Activated naive CD8-positive, alpha-beta T cell treated with anti-CD3 and anti-CD28 coated beads, Interleukin-2, amount 50 U/mL, for 16 hours (primary cell): ENCODE measurements around the gene PHLPP1.
"Not testable (repeated sequence)": the region's sequence is repeated elsewhere in the genome, so short reads cannot be mapped to it uniquely, and the experiment has no call there.

ENCODE experiments used
- DNase-seq: peaks from one replicate; pipeline ENCODE4 v3.0.0-alpha.2; 2020; ENCODE audit warnings: low read depth, low spot score

Gene PHLPP1

GRCh38 chr18:62883937-62884735 lies 168.8 kb downstream of the PHLPP1 start:
- DNase-seq = no peak

GRCh38 chr18:62885804-62886203 lies 170.5 kb downstream of the PHLPP1 start:
- DNase-seq = no peak

- no peak for DNase-seq
These were observed 179.5 kb downstream of the PHLPP1 start for GRCh38 chr18:62894681-62895390.

- DNase-seq = no peak
These were observed 181.8 kb downstream of the PHLPP1 start for GRCh38 chr18:62897153-62897552.

- DNase-seq = no peak
These were observed 183.0 kb downstream of the PHLPP1 start for GRCh38 chr18:62898359-62898758.

GRCh38 chr18:62899534-62899933 lies 184.2 kb downstream of the PHLPP1 start:
- DNase-seq = no peak

GRCh38 chr18:62900132-62900883 lies 185.0 kb downstream of the PHLPP1 start:
- DNase-seq = no peak

- DNase-seq = no peak
These were observed 187.4 kb downstream of the PHLPP1 start for GRCh38 chr18:62902776-62903175.

- no peak for DNase-seq
These were observed 189.3 kb downstream of the PHLPP1 start for GRCh38 chr18:62904396-62905285.

GRCh38 chr18:62912885-62913284 lies 197.5 kb downstream of the PHLPP1 start:
- DNase-seq = no peak

GRCh38 chr18:62913824-62914223 lies 198.5 kb downstream of the PHLPP1 start:
- not testable (repeated sequence) for DNase-seq

- DNase-seq = no peak
These were observed 199.6 kb downstream of the PHLPP1 start for GRCh38 chr18:62914871-62915392.

- no peak for DNase-seq
These were observed 203.0 kb downstream of the PHLPP1 start for GRCh38 chr18:62918361-62918760.

- no peak for DNase-seq
These were observed 203.9 kb downstream of the PHLPP1 start for GRCh38 chr18:62919109-62919838.

GRCh38 chr18:62925031-62925688 lies 209.8 kb downstream of the PHLPP1 start:
- no peak for DNase-seq

- no peak for DNase-seq
These were observed 213.0 kb downstream of the PHLPP1 start for GRCh38 chr18:62928326-62928725.

GRCh38 chr18:62933261-62933887 lies 218.0 kb downstream of the PHLPP1 start:
- DNase-seq = no peak

GRCh38 chr18:62935994-62936393 lies 220.7 kb downstream of the PHLPP1 start:
- DNase-seq = no peak

- DNase-seq = no peak
These were observed 221.7 kb downstream of the PHLPP1 start for GRCh38 chr18:62937065-62937464.
